ENCODE results near the gene C4orf50. TPM values are rescaled to one million over a fixed set of nuclear protein-coding genes. Genes with fewer than 3 reads are reported as not detected.

Gene C4orf50
- total RNA-seq, 1 donor from 2014 or later = 0.05 TPM

DNA sequence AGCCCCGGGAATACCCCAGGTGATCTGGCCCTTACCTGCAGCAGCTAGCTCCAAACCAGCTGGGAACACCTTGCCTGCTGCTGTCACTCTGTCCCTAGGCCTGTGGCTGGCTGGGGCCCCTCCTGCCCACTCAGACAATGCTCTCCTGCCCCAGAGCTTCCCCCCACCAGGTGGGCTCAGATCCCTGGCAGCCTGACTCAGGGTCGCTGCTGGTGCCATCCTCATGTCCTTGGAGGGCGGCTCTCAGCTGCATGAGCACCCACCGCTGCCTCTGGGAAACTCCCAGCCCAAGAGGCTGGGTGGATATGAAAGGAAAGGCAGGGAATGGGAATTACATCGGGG lies 15.8 kb downstream of the C4orf50 start:
- peaks cover 12% of the 10 kb centered on the region for H3K27me3 Mint-ChIP-seq (ENCODE audit: unreplicated experiment)
- H3K4me3 Mint-ChIP-seq (ENCODE audit: unreplicated experiment) = no peak overlapping the region
- H3K9me3 Mint-ChIP-seq (ENCODE audit: unreplicated experiment) = no peaks in the 10 kb centered on the region
- TF ChIP-seq, protein P1, sequence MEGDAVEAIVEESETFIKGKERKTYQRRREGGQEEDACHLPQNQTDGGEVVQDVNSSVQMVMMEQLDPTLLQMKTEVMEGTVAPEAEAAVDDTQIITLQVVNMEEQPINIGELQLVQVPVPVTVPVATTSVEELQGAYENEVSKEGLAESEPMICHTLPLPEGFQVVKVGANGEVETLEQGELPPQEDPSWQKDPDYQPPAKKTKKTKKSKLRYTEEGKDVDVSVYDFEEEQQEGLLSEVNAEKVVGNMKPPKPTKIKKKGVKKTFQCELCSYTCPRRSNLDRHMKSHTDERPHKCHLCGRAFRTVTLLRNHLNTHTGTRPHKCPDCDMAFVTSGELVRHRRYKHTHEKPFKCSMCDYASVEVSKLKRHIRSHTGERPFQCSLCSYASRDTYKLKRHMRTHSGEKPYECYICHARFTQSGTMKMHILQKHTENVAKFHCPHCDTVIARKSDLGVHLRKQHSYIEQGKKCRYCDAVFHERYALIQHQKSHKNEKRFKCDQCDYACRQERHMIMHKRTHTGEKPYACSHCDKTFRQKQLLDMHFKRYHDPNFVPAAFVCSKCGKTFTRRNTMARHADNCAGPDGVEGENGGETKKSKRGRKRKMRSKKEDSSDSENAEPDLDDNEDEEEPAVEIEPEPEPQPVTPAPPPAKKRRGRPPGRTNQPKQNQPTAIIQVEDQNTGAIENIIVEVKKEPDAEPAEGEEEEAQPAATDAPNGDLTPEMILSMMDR (IDR thresholded peaks at IDR 0.05; ENCODE audit: unreplicated experiment) = no peak
- H3K27ac Mint-ChIP-seq (ENCODE audit: unreplicated experiment) = no peak overlapping the region
- no peak for DNase-seq (ENCODE audit: low spot score)
- H3K4me1 Mint-ChIP-seq (ENCODE audit: unreplicated experiment) = peaks cover 6% of the 10 kb centered on the region
- no peaks in the 10 kb centered on the region for H3K36me3 Mint-ChIP-seq (ENCODE audit: low read depth, unreplicated experiment)

- TF ChIP-seq, protein P1 (IDR thresholded peaks at IDR 0.05; ENCODE audit: unreplicated experiment) = no peak
- DNase-seq (ENCODE audit: low spot score) = no peak
- H3K9me3 Mint-ChIP-seq (ENCODE audit: unreplicated experiment) = no peaks in the 10 kb centered on the region
- peaks cover 10% of the 10 kb centered on the region for H3K27me3 Mint-ChIP-seq (ENCODE audit: unreplicated experiment)
- H3K4me3 Mint-ChIP-seq (ENCODE audit: unreplicated experiment) = no peak overlapping the region
- H3K27ac Mint-ChIP-seq (ENCODE audit: unreplicated experiment) = no peak overlapping the region
- H3K4me1 Mint-ChIP-seq (ENCODE audit: unreplicated experiment) = peaks cover 5% of the 10 kb centered on the region
- no peaks in the 10 kb centered on the region for H3K36me3 Mint-ChIP-seq (ENCODE audit: low read depth, unreplicated experiment)
Observed at GRCh38 chr4:6001680-6002491, 16.3 kb downstream of the C4orf50 start.

GRCh38 chr4:5999830-6000365 lies 18.3 kb downstream of the C4orf50 start:
- H3K36me3 Mint-ChIP-seq (ENCODE audit: low read depth, unreplicated experiment) = no peaks in the 10 kb centered on the region
- H3K4me3 Mint-ChIP-seq (ENCODE audit: unreplicated experiment) = no peak overlapping the region
- H3K4me1 Mint-ChIP-seq (ENCODE audit: unreplicated experiment) = peaks cover 11% of the 10 kb centered on the region
- DNase-seq (ENCODE audit: low spot score) = no peak
- H3K27me3 Mint-ChIP-seq (ENCODE audit: unreplicated experiment) = peaks cover 11% of the 10 kb centered on the region
- TF ChIP-seq, protein P1 (IDR thresholded peaks at IDR 0.05; ENCODE audit: unreplicated experiment) = no peak
- no peaks in the 10 kb centered on the region for H3K9me3 Mint-ChIP-seq (ENCODE audit: unreplicated experiment)
- H3K27ac Mint-ChIP-seq (ENCODE audit: unreplicated experiment) = no peak overlapping the region

GRCh38 chr4:5999356-5999755 lies 18.9 kb downstream of the C4orf50 start:
- no peak for DNase-seq (ENCODE audit: low spot score)
- H3K4me1 Mint-ChIP-seq (ENCODE audit: unreplicated experiment) = peaks cover 11% of the 10 kb centered on the region
- H3K27ac Mint-ChIP-seq (ENCODE audit: unreplicated experiment) = no peak overlapping the region
- no peaks in the 10 kb centered on the region for H3K36me3 Mint-ChIP-seq (ENCODE audit: low read depth, unreplicated experiment)
- H3K9me3 Mint-ChIP-seq (ENCODE audit: unreplicated experiment) = no peaks in the 10 kb centered on the region
- peaks cover 11% of the 10 kb centered on the region for H3K27me3 Mint-ChIP-seq (ENCODE audit: unreplicated experiment)
- H3K4me3 Mint-ChIP-seq (ENCODE audit: unreplicated experiment) = no peak overlapping the region
- TF ChIP-seq, protein P1 (IDR thresholded peaks at IDR 0.05; ENCODE audit: unreplicated experiment) = no peak

- peaks cover 11% of the 10 kb centered on the region for H3K4me1 Mint-ChIP-seq (ENCODE audit: unreplicated experiment)
- no peak overlapping the region for H3K4me3 Mint-ChIP-seq (ENCODE audit: unreplicated experiment)
- DNase-seq (ENCODE audit: low spot score) = peak; percentile 73
- H3K36me3 Mint-ChIP-seq (ENCODE audit: low read depth, unreplicated experiment) = no peaks in the 10 kb centered on the region
- no peaks in the 10 kb centered on the region for H3K9me3 Mint-ChIP-seq (ENCODE audit: unreplicated experiment)
- TF ChIP-seq, protein P1 (IDR thresholded peaks at IDR 0.05; ENCODE audit: unreplicated experiment) = peak; percentile 80
- H3K27ac Mint-ChIP-seq (ENCODE audit: unreplicated experiment) = no peak overlapping the region
- peaks cover 11% of the 10 kb centered on the region for H3K27me3 Mint-ChIP-seq (ENCODE audit: unreplicated experiment)
Observed at GRCh38 chr4:5998333-5998936, 19.8 kb downstream of the C4orf50 start.
